GM12874 (cell line): ENCODE data around the gene GFER.

ENCODE experiments used
- TF ChIP-seq, protein P1 (sequence below): IDR thresholded peaks from 2 replicates; pipeline ENCODE4 v1.5.1; 2011; ENCODE audit warnings: low read depth, mild to moderate bottlenecking, control low read depth, low read length, moderate library complexity; ENCODE audit not compliant: insufficient read depth

The GFER gene

DNA sequence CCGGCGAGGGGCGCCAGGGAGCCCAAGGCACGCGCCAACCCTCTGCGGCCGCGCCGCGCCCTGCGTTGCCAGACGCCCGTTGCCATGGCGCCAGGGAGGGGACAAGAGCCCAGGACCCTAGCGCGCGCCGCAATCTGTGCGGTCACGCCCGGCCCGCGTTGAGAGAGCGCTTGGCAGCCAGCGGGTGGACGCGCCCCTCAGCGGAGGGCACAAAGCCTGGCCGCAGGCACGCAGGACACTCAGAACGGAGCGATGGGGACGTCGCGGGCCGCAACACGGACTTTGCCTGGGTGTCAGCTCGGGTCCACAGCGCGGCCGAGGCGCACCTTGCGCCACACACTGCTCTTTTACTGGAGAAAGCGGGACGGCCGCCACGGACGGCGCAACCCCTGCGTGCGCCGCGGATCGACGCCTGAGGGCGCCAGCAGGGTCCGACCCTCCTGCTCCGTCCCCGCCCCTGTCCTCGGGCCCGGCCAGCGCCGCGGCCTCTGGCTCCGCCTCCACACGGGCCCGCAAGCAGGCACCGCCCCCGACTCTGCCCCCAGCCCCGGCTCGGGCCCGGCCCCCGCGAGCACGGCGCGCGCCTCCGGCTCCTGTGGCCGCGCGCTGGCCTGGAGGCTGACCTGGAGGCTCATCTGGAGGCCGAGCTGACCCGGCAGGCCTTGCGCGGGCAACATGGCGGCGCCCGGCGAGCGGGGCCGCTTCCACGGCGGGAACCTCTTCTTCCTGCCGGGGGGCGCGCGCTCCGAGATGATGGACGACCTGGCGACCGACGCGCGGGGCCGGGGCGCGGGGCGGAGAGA, at the start of gene GFER:
TSS of gene GFER (plus strand) at position 650 of the 803 bp plus-strand sequence. CDS start at position 676, 26 bp downstream.
- TF ChIP-seq, protein P1, sequence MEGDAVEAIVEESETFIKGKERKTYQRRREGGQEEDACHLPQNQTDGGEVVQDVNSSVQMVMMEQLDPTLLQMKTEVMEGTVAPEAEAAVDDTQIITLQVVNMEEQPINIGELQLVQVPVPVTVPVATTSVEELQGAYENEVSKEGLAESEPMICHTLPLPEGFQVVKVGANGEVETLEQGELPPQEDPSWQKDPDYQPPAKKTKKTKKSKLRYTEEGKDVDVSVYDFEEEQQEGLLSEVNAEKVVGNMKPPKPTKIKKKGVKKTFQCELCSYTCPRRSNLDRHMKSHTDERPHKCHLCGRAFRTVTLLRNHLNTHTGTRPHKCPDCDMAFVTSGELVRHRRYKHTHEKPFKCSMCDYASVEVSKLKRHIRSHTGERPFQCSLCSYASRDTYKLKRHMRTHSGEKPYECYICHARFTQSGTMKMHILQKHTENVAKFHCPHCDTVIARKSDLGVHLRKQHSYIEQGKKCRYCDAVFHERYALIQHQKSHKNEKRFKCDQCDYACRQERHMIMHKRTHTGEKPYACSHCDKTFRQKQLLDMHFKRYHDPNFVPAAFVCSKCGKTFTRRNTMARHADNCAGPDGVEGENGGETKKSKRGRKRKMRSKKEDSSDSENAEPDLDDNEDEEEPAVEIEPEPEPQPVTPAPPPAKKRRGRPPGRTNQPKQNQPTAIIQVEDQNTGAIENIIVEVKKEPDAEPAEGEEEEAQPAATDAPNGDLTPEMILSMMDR: peak; percentile 56

DNA sequence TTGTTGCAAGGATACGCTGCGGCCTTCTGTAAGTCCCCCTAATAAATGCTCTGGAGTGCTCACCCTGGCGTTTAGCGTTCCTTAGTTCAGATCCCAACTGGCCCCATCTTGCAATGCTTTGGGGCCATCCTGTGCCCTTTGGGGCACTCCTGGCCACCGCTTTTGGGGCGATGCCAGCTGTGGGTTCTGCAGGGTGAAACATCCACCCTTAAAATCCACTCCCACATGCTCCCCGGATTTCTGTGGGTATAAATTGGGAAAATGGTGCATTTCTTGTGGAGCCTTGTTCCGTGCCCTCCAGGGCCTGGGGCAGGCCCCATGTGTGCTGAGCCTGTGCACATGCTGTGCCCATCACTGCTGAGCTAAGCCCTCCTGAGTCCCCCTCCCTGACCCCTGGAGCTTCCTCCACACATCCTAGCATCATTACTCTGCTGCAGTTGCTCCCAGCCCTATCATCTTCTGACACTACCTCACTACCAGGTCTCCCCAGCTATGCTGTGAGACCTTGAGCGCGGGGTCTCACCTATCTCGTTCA, 47.0 kb upstream of the GFER start:
- TF ChIP-seq, protein P1: no peak

DNA sequence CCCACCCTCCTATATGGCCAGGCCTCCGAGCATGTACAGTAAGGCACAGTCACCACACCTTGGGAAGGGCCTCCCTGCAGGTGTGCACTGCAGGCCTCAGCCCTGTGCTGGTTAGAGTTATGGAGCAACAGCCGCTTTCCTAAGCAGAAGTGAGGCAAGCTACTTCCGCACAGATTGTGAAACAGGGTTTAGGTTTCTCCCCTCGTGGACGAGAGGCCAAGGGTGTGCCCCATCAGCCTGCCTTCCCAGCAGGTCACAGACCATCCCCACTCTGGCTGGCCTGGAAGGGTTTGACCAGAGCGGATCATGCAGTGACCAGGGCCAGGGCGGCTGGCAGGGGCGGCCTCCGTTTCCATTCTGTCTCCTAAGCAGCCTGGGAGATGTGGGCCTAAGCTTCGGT, 45.7 kb upstream of the GFER start:
- TF ChIP-seq, protein P1: no peak

DNA sequence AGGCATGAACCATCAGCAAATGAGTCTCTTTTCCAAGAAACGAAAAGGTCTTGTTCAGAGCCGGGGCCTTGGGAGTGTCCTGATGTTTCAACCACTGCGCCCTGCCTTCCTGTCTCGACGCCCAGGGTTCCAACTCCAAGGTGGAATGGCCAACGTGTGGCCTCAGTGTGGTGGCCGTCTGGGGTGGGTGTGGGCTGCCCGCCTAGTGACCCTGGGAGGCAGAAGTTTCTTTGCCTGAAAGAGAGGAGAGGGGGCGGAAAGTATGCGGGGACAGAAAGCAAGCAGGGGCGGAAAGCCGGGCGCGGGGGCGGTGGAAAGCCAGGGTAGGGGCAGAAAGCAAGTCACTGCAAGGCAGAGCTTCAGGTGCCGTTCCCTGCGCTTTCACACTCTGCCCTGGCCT, 45.1 kb upstream of the GFER start:
- TF ChIP-seq, protein P1: no peak

DNA sequence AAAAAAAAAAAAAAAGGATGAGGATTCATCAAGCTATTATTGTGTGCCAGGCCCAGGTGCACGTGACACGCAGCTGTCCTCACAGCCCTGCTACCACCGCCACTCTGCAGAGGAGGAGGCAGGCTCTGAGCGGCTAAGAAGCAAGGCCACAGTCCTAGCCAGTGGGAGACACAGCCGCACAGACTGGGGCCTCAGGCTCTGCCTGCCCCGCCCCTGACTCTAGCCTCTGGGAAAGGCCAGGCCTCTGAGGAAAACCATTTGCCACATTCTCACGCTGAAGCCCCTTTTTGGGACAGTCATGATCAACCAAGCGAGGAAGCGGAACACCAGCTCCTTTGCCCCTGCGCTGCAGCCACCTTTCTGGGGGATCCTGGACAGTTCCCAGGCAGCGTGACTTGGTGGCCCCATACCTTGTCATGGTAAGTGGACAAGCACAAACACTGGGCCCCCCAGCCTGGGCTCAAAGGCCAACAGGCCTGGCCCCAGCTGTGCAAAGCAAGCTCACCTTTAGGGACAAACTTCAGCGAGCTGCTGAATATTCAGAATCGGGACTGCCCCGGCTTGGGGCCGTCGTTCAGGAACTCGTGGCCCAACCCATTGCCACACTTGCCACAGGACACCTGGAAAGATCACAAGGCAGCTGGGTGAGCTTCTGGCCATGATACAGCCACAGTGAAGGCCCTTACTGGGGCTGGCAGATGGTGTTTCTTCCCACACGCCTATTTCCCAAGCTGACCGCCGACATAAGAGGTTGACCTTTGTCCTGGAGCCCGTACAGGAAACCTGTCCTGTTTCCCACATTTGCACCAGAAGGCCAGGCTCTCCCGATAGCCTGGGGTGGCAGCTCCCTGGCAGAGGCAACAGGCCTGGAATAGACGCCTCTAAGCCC, 43.5 kb upstream of the GFER start:
- TF ChIP-seq, protein P1: no peak

DNA sequence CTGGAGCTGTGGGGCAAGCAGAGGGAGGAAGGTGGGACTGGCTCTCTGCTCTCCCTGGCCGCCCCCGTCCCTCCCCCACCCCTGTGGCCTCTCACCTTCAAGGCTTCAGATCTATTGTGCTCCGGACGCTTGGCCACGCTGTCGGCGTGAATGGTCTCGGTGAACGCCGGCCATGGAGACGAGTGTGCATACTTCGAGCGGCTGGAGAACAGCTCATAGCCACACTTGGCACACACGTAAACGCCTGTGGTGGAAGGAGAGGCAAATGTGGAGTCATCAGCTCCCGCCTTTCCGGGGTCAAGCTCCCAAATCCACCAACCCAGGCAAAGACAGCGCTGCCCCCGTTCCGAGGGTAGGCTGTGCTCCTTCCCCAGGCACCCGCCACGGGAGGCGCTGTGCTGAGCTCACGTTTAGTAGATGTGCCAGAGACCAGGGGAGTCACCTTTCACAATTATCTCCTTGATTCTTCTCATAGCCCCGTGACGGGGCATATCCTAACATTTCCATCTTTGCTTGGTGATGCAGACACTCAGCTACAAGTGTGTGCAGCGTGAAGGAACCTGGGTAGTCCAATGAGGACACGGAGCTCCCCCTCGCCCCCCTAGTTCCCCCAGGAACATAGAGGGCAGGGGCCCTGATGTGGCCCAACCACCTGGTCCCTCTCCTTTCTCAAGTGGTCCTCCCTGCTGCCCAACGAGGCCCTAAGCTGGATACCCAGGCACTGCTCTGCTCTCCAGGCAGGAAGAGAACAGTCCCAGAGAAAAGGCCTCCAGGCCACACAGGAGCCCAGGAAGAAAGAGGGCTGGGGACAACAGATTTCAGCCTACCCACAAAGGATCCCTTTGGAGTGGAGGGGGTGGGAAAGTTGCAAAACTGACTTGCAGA, 42.6 kb upstream of the GFER start:
- TF ChIP-seq, protein P1: no peak
